Measurements from ENCODE around the gene ACTG2.

The ACTG2 gene

GRCh38 chr2:73922681-73923080 is 29.9 kb downstream of the ACTG2 start:
- no peak for TF ChIP-seq CTCF (IDR thresholded peaks at IDR 0.05; ENCODE audit: extremely low read depth, missing control alignments)
- DNase-seq (ENCODE audit: low spot score), result no peak

- no peak for TF ChIP-seq CTCF (IDR thresholded peaks at IDR 0.05; ENCODE audit: extremely low read depth, missing control alignments)
- no peak for DNase-seq (ENCODE audit: low spot score)
Observed at GRCh38 chr2:73925033-73925704, 32.4 kb downstream of the ACTG2 start.

- TF ChIP-seq CTCF (IDR thresholded peaks at IDR 0.05; ENCODE audit: extremely low read depth, missing control alignments), result no peak
- no peak for DNase-seq (ENCODE audit: low spot score)
Observed at GRCh38 chr2:73925853-73926492, 33.2 kb downstream of the ACTG2 start.

- no peak for TF ChIP-seq CTCF (IDR thresholded peaks at IDR 0.05; ENCODE audit: extremely low read depth, missing control alignments)
- DNase-seq (ENCODE audit: low spot score), result peak; percentile 91
Observed at GRCh38 chr2:73926493-73927327, 33.9 kb downstream of the ACTG2 start, which contains the start of gene DGUOK. TSS of gene DGUOK (plus strand) at chr2:73926880. CDS start at chr2:73926911, 31 bp downstream.

- no peak for DNase-seq (ENCODE audit: low spot score)
- no peak for TF ChIP-seq CTCF (IDR thresholded peaks at IDR 0.05; ENCODE audit: extremely low read depth, missing control alignments)
Observed at GRCh38 chr2:73927344-73927743, 34.5 kb downstream of the ACTG2 start.

- no peak for DNase-seq (ENCODE audit: low spot score)
- no peak for TF ChIP-seq CTCF (IDR thresholded peaks at IDR 0.05; ENCODE audit: extremely low read depth, missing control alignments)
Observed at GRCh38 chr2:73928963-73929347, 36.1 kb downstream of the ACTG2 start.

- no peak for DNase-seq (ENCODE audit: low spot score)
- no peak for TF ChIP-seq CTCF (IDR thresholded peaks at IDR 0.05; ENCODE audit: extremely low read depth, missing control alignments)
Observed at GRCh38 chr2:73930386-73930785, 37.6 kb downstream of the ACTG2 start.

Measured in GM20000 (cell line).